MCF 10A (cell line): ENCODE data around the gene TCF7L2. TPM values are rescaled to one million over a fixed set of nuclear protein-coding genes. Genes with fewer than 3 reads are reported as not detected.

ENCODE experiments used
- BruUV-seq: library from RNA; stranded (reverse); fragments of 400-500 nt; replicated peaks from 2 replicates; lab custom pipeline; 2021; lab: Mats Ljungman, UMichigan
- CTCF ChIA-PET: fragments of 300-600 bp; sonication (Branson Sonifier 250); formaldehyde crosslinking; extraction: SDS; loops from one replicate; lab custom pipeline; 2021; ENCODE audit warnings: antibody characterized with exemption, inconsistent platforms; lab: Yijun Ruan, JAX
- POLR2A ChIA-PET: fragments of 300-600, 350-650 bp; sonication (Branson Sonifier 250); formaldehyde crosslinking; extraction: SDS; loops from one replicate; lab custom pipeline; 2020; ENCODE audit warnings: antibody characterized with exemption, inconsistent platforms; lab: Yijun Ruan, JAX
- DNase-seq: peaks from one replicate; pipeline ENCODE4 v3.0.0-alpha.2; 2018; ENCODE audit not compliant: unreplicated experiment
- H3K27ac Mint-ChIP-seq: one replicate; pipeline ENCODE4 v1.8.0; 2022; ENCODE audit warnings: mild to moderate bottlenecking, low read depth, mixed read lengths; ENCODE audit not compliant: unreplicated experiment
- H3K27me3 Mint-ChIP-seq: one replicate; pipeline ENCODE4 v1.8.0; 2022; ENCODE audit warnings: mixed read lengths; ENCODE audit not compliant: insufficient read depth, unreplicated experiment
- H3K36me3 Mint-ChIP-seq: one replicate; pipeline ENCODE4 v1.8.0; 2022; ENCODE audit warnings: mild to moderate bottlenecking, moderate library complexity, mixed read lengths; ENCODE audit not compliant: insufficient read depth, unreplicated experiment
- H3K4me1 Mint-ChIP-seq: one replicate; pipeline ENCODE4 v1.8.0; 2022; ENCODE audit warnings: mixed read lengths; ENCODE audit not compliant: insufficient read depth, unreplicated experiment
- H3K4me3 Mint-ChIP-seq: one replicate; pipeline ENCODE4 v1.8.0; 2022; ENCODE audit warnings: mild to moderate bottlenecking, moderate library complexity, mixed read lengths; ENCODE audit not compliant: unreplicated experiment
- H3K9me3 Mint-ChIP-seq: one replicate; pipeline ENCODE4 v1.8.0; 2022; ENCODE audit warnings: mixed read lengths; ENCODE audit not compliant: unreplicated experiment
- intact Hi-C: fragments of 100-400 bp; cut with micrococcal nuclease; formaldehyde crosslinking; loops from 2 replicates; pipeline ENCODE4 v1.14.1; 2022
- total RNA-seq: library from RNA; stranded (reverse); gene quantifications from 2 replicates; pipeline ENCODE4 v1.2.3, GENCODE V29; 2022
- TF ChIP-seq, protein P1 (sequence below): fragments of 200-600 bp; IDR thresholded peaks from one replicate; pipeline ENCODE4 v1.8.0; 2022; ENCODE audit warnings: antibody characterized with exemption, mild to moderate bottlenecking; ENCODE audit not compliant: unreplicated experiment

TCF7L2 gene
- total RNA-seq, 1 experiment from 2014 or later = 25.2 TPM

DNA sequence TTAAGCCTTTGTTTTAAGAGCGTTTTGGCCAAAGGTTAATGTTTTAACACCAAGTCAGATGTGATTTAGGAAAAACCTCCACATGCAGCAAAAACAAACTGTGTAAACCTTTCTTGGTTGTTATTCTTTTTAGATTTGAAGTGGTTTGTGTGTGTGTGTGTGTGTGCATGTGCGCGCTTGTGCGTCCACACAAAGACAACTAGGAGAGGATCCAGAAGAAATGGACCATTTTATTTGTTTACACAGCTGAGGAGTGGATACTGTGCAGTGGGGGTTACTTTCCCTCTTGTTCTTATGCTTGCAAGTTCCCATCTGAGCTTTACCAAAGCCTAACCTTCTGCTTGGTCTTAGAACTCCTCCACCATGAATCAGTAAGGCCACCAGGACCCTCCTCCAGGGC lies 20.0 kb downstream of the TCF7L2 start:
- intact Hi-C loops = no loop called here
- Mint-ChIP-seq H3K36me3 (peaks cover 63% of the 10 kb centered on the region), H3K27ac (no peak overlapping the region), H3K4me1 (peaks cover 14% of the 10 kb centered on the region), H3K27me3 (no peaks in the 10 kb centered on the region), H3K4me3 (no peak overlapping the region), H3K9me3 (no peaks in the 10 kb centered on the region)
- TF ChIP-seq, protein P1, sequence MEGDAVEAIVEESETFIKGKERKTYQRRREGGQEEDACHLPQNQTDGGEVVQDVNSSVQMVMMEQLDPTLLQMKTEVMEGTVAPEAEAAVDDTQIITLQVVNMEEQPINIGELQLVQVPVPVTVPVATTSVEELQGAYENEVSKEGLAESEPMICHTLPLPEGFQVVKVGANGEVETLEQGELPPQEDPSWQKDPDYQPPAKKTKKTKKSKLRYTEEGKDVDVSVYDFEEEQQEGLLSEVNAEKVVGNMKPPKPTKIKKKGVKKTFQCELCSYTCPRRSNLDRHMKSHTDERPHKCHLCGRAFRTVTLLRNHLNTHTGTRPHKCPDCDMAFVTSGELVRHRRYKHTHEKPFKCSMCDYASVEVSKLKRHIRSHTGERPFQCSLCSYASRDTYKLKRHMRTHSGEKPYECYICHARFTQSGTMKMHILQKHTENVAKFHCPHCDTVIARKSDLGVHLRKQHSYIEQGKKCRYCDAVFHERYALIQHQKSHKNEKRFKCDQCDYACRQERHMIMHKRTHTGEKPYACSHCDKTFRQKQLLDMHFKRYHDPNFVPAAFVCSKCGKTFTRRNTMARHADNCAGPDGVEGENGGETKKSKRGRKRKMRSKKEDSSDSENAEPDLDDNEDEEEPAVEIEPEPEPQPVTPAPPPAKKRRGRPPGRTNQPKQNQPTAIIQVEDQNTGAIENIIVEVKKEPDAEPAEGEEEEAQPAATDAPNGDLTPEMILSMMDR = no peak
- BruUV-seq = no TSS peak
- ChIA-PET POLR2A (interaction anchor here (0.7 to 1.3 kb wide), 2 partner anchors 12 to 14 kb away, joined by 3 to 4 read pairs; no protein-coding TSS in a partner anchor), CTCF (interaction anchor here (0.6 to 0.7 kb wide), 3 partner anchors 203 to 291 kb away, joined by 4 read pairs; no protein-coding TSS in a partner anchor)
- no peak for DNase-seq

DNA sequence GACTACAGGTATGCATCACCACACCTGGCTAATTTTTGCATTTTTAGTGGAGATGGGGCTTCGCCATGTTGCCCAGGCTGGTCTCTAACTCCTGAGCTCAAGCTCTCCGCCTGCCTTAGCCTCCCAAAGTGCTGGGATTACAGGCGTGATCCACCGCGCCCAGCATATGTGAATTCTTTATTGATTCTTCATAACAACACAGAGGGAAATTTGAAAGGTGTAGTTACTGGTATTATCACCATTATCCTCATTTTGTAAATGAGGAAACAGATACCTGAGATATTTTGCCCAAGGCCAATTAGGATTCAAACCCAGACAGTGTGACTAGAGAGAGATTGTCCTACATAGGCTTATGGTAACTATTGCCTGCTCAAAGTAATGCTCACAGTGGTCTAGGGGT lies 22.6 kb downstream of the TCF7L2 start:
- ChIA-PET CTCF (interaction anchor here (0.5 to 0.7 kb wide), 3 partner anchors 18 to 153 kb away, joined by 3 to 4 read pairs (median 4); no protein-coding TSS in a partner anchor), POLR2A (interaction anchor here (1.0 kb wide), 1 partner anchor 13 kb away, joined by 3 read pairs; no protein-coding TSS in a partner anchor)
- intact Hi-C loops = no loop called here
- no peaks in the 10 kb centered on the region for H3K27me3 Mint-ChIP-seq
- TF ChIP-seq, protein P1 = no peak
- H3K9me3 Mint-ChIP-seq = no peaks in the 10 kb centered on the region
- BruUV-seq = no TSS peak
- H3K36me3 Mint-ChIP-seq = peaks cover 81% of the 10 kb centered on the region
- H3K27ac Mint-ChIP-seq = no peak overlapping the region
- no peaks in the 10 kb centered on the region for H3K4me1 Mint-ChIP-seq
- DNase-seq = no peak
- H3K4me3 Mint-ChIP-seq = no peak overlapping the region

DNA sequence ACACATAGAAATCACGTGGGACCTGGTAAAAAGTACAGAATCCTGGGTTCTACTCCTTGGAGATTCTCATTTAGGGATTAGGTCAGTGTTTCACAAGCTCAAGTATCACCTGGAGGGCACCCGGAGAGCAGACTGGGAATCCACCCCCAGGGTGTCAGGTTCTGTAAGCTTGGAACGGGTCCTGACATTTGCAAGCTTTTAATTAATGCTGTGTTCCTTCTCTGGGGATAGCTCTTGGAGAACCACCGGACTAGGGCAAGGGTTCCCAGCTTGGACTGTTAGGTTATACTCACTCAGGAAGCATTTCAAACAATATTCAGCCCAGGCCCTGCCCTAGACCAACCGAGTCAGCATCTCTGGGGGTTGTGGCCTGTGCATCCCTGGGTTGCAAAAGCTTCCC lies 23.0 kb downstream of the TCF7L2 start:
- TF ChIP-seq, protein P1 = no peak
- Mint-ChIP-seq H3K4me1 (no peaks in the 10 kb centered on the region), H3K9me3 (no peaks in the 10 kb centered on the region), H3K27ac (no peak overlapping the region), H3K27me3 (no peaks in the 10 kb centered on the region), H3K36me3 (peaks cover 83% of the 10 kb centered on the region), H3K4me3 (no peak overlapping the region)
- no TSS peak for BruUV-seq
- no peak for DNase-seq
- intact Hi-C loops = no loop called here
- POLR2A ChIA-PET = interaction anchor here (1.0 kb wide), 1 partner anchor 14 kb away, joined by 3 read pairs; no protein-coding TSS in a partner anchor
- CTCF ChIA-PET = interaction anchor here (0.6 to 0.7 kb wide), 2 partner anchors 18 to 153 kb away, joined by 3 to 4 read pairs; no protein-coding TSS in a partner anchor

GRCh38 chr10:112973805-112974204 lies 23.8 kb downstream of the TCF7L2 start:
- Mint-ChIP-seq H3K36me3 (peaks cover 77% of the 10 kb centered on the region), H3K27me3 (no peaks in the 10 kb centered on the region), H3K4me3 (no peak overlapping the region), H3K27ac (no peak overlapping the region), H3K4me1 (no peaks in the 10 kb centered on the region), H3K9me3 (no peaks in the 10 kb centered on the region)
- intact Hi-C loops = no loop called here
- DNase-seq = no peak
- TF ChIP-seq, protein P1 = no peak
- ChIA-PET CTCF (no interaction called here), POLR2A (no interaction called here)
- no TSS peak for BruUV-seq
